NCI-H1694 treated with DMSO at 0.1 percent for 48 hours (cell line): Measurements from ENCODE around the gene CAPZB.

Source experiments
- DNase-seq: peaks from one replicate; lab custom pipeline; 2025; lab: John Stamatoyannopoulos, UW

Gene CAPZB

GRCh38 chr1:19429611-19430010 is 55.7 kb downstream of the CAPZB start:
- peak; percentile 20 for DNase-seq

GRCh38 chr1:19427087-19427781 is 58.1 kb downstream of the CAPZB start:
- no peak for DNase-seq

GRCh38 chr1:19426294-19427086 is 58.8 kb downstream of the CAPZB start:
- no peak for DNase-seq

GRCh38 chr1:19425646-19426239 is 59.6 kb downstream of the CAPZB start:
- DNase-seq, result no peak

GRCh38 chr1:19424651-19425570 is 60.4 kb downstream of the CAPZB start:
- no peak for DNase-seq

- DNase-seq, result no peak
Observed at GRCh38 chr1:19423130-19423529, 62.2 kb downstream of the CAPZB start.

- no peak for DNase-seq
Observed at GRCh38 chr1:19421365-19421764, 64.0 kb downstream of the CAPZB start.

GRCh38 chr1:19420606-19421005 is 64.7 kb downstream of the CAPZB start:
- no peak for DNase-seq

GRCh38 chr1:19419691-19420090 is 65.6 kb downstream of the CAPZB start:
- DNase-seq, result no peak

GRCh38 chr1:19418503-19418971 is 66.8 kb downstream of the CAPZB start:
- DNase-seq, result no peak

GRCh38 chr1:19416921-19417470 is 68.3 kb downstream of the CAPZB start:
- no peak for DNase-seq

- DNase-seq, result no peak
Observed at GRCh38 chr1:19416145-19416544, 69.2 kb downstream of the CAPZB start.

- DNase-seq, result no peak
Observed at GRCh38 chr1:19414515-19415121, 70.7 kb downstream of the CAPZB start.

- DNase-seq, result no peak
Observed at GRCh38 chr1:19413999-19414398, 71.3 kb downstream of the CAPZB start.

GRCh38 chr1:19412654-19413053 is 72.7 kb downstream of the CAPZB start:
- no peak for DNase-seq

GRCh38 chr1:19411612-19412011 is 73.7 kb downstream of the CAPZB start:
- DNase-seq, result no peak

GRCh38 chr1:19410393-19410792 is 74.9 kb downstream of the CAPZB start:
- no peak for DNase-seq

GRCh38 chr1:19409477-19410341 is 75.6 kb downstream of the CAPZB start:
- DNase-seq, result no peak

GRCh38 chr1:19407494-19408096 is 77.7 kb downstream of the CAPZB start:
- no peak for DNase-seq

- no peak for DNase-seq
Observed at GRCh38 chr1:19406680-19407079, 78.7 kb downstream of the CAPZB start.
